B cell (primary cell): ENCODE measurements around the gene ARID3A.

ENCODE experiments used
- EZH2 ChIP-seq: IDR thresholded peaks from 2 replicates; pipeline ENCODE4 v1.6.1; 2012; ENCODE audit warnings: borderline replicate concordance, low read depth, mild to moderate bottlenecking, moderate library complexity, low read length; ENCODE audit not compliant: insufficient read depth, poor library complexity, severe bottlenecking
- TF ChIP-seq, protein P1 (sequence below): fragments of 200-600 bp; IDR thresholded peaks from one replicate; pipeline ENCODE4 v1.8.0; 2022; ENCODE audit warnings: antibody characterized with exemption, mild to moderate bottlenecking

DNA sequence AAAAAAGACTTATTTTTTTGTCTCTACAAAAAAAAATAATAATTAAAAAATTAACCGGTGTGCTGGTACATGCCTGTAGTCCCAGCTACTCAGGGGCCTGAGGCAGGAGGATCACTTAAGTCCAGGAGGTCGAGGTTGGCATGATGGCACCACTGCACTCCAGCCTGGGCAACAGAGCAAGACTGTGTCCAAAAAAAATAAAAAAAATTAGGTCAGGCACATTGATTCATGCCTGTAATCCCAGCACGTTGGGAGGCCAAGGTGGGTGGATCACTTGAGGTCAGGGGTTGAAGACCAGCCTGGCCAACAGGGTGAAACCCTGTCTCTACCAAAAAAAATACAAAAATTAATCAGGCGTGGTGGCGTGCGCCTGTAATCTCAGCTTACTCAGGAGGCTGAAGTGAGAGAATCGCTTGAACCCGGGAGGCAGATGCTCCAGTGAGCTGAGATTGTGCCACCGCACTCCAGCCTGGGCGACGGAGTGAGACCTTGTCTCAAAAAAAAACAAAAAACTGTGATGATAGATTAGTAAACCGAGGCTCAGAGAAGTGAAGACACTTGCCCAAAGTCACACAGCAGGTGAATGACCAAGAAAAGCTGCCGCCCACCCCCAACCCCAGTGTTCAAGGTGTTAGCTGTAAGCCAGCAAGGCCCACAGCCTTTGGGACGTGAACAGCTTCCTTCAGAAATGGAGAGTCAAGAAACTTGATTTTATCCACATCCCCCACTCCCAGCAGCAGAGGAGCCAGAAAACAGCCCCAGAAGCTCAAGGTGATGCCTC is 23.2 kb upstream of the ARID3A start:
- TF ChIP-seq, protein P1, sequence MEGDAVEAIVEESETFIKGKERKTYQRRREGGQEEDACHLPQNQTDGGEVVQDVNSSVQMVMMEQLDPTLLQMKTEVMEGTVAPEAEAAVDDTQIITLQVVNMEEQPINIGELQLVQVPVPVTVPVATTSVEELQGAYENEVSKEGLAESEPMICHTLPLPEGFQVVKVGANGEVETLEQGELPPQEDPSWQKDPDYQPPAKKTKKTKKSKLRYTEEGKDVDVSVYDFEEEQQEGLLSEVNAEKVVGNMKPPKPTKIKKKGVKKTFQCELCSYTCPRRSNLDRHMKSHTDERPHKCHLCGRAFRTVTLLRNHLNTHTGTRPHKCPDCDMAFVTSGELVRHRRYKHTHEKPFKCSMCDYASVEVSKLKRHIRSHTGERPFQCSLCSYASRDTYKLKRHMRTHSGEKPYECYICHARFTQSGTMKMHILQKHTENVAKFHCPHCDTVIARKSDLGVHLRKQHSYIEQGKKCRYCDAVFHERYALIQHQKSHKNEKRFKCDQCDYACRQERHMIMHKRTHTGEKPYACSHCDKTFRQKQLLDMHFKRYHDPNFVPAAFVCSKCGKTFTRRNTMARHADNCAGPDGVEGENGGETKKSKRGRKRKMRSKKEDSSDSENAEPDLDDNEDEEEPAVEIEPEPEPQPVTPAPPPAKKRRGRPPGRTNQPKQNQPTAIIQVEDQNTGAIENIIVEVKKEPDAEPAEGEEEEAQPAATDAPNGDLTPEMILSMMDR, result no peak
- TF ChIP-seq EZH2, result no peak
